ENCODE results near the gene UQCR10.

GRCh38 chr22:29748248-29748893 is 18.8 kb upstream of the UQCR10 start:
- no peak for TF ChIP-seq GATA2 (IDR thresholded peaks at IDR 0.05; ENCODE audit: low read depth, low read length)
- TF ChIP-seq GATA3 (IDR thresholded peaks at IDR 0.05; ENCODE audit: low read depth, low read length): no peak
